HG03432 (cell line): ENCODE measurements around the gene ERI3.

ENCODE experiments used
- ATAC-seq: cut with Tn5 transposase; IDR thresholded peaks from one replicate; pipeline ENCODE4 v1.9.1; 2021; ENCODE audit warnings: mild to moderate bottlenecking, moderate library complexity; ENCODE audit not compliant: unreplicated experiment

ERI3 gene, protein sequence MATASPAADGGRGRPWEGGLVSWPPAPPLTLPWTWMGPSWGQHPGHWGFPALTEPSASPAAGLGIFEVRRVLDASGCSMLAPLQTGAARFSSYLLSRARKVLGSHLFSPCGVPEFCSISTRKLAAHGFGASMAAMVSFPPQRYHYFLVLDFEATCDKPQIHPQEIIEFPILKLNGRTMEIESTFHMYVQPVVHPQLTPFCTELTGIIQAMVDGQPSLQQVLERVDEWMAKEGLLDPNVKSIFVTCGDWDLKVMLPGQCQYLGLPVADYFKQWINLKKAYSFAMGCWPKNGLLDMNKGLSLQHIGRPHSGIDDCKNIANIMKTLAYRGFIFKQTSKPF

DNA sequence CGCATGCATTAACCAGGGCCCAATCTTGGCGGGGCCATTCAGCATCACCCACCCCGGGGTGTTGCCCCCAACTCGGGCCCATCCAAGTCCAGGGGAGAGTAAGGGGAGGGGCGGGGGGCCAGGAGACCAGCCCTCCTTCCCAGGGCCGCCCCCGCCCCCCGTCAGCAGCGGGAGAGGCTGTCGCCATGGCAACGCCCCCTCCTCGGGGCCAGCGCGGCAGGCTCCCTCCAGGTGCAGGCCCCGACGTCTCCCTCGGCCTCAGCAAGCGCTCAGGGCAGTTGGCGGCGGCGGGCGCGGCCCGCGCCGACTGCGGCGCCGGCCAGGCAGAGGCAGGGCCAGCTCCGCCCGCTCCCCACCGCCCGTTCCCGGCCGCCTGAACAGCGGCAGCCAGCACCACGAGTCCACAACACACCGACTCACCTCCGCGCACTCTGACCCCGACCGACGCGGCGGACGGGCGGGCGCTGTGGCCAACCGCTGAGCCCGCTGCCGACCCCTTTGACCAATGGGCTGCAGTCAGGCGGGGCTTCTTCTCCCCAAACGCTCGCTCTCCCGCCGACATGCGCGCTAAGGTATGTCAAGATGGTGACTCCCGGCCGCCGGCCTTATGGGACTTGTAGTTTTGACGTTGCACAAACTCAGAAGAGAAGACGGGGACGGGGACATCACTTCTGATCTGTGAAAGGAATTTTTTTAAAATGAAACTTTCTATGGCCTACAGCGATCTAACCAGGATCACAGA is at the start of gene ERI3:
ERI3 (minus strand) TSS at position 418 of the 742 bp plus-strand sequence; CDS start at position 187, 231 bp downstream.
- ATAC-seq = peak; percentile 99

DNA sequence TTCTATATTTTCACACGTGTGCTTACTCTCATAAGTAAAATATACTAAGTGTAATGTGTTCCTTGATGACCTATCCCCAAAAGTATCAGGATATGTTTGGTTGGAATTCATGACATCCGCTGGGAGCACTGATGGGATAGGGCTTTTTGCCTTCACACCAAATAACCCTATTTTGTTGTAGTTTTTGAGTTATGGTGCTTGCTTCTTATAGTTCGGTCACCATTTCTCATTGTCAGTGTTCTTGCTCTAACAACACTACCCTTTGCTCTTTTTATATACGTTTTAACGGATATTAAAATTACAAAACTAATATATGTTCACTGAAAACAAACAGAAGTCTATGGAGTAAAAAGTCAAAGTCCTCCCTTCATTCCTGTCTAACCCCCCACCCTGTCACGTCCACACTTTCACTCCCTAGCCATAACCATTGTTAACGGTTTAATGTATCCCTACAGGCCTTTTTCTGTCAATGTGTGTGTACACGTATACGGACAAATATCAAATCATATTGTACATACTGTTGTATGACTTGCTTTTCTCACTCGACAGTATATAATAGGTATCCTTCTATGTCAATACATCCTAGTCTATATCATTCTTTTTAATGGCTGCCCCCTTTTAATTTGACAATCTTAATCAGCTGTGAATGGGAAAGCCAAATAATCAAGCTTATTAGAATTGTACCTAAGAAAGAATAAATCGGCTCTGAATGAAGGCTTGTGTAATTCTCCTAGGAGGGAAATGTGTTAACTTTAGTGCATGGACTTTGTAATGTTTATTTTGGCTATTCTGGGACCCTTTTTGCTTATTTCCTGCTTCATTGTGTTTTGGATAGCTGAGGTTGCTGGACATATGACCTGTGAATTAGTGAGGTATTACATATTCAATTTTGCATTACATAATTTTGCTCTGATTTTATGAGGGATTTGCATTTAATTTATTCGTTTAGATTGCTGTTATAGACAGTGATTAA is 46.5 kb upstream of the ERI3 start:
- ATAC-seq = no peak

DNA sequence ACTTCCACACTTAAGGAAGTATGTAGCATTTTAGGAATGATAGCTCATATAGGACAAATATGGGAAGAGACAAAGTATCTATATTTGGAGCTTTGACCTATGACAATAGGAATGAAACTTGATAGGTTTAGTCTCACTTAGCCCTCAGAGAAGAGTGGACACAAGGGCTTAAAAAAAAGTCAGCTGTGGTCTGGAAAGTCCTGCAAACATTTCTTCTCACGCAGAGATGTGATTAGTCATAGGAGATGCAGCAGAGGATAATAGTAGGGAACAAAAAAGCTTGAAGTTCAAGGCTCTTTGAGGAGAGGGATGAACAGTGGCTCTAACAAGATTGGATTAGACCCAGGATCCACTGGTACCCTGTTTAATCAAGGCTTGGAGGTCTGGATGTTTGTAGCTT is 35.2 kb upstream of the ERI3 start:
- no peak for ATAC-seq

DNA sequence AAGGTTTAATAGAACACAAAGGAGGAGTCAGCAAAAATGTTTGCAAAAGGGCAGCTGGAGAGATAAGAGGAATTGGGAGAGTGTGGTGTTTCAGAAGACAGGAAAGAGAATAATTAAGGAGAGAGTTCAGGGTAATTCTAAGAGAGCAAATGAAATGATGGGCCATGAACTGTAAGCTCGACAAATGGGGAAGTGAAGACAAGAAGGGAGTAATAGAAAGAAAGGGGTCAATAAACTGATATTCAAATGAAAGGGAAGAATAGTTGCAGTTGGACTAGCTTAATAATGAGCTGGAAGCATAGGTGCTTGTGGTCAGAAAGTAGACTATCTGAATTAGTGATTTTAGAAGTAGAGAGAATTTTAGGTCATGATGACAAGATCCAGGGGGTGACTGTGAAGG is 34.4 kb upstream of the ERI3 start:
- no peak for ATAC-seq

DNA sequence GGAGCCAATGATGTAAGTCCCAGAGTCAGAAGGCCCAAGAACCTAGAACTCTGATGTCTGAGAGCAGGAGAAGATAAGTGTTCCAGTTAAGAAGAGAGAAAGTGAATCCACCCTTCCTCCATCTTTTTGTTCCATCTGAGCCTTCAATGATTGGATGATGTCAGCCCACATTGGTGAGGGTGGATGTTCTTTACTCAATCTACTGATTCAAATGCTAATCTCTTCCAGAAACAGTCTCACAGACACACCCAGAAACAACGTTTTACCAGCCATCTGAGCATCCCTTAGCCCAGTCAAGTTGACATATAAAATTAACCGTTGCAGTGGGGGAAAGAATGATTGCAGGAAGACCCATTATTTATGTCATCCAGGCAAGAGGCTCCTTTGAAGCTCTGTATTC is 33.5 kb upstream of the ERI3 start:
- ATAC-seq = no peak

DNA sequence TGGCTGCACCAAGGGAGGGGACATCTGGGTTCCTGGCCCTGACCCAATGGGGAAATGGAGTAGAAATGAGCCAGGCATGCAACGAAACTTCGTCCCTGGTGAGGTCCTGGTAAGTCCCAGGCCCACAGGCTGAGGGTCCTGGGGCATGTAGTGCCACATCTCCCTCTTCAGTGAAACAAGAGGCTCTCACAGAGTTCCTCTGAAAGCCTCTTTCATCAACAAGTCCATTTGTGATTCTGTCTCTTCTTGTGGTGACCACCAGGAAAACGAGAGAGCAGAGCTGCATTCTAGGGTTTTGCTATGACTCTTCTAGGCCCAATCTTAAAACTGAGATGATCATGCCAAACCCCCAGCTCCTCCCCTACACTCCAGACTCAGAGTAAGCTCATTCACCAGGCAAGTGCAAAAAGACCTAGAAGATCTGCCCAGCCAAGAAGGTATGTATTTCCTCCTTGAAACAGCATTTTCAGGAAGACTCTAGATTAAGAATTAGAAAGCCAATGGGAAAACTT is 25.7 kb upstream of the ERI3 start:
- no peak for ATAC-seq

DNA sequence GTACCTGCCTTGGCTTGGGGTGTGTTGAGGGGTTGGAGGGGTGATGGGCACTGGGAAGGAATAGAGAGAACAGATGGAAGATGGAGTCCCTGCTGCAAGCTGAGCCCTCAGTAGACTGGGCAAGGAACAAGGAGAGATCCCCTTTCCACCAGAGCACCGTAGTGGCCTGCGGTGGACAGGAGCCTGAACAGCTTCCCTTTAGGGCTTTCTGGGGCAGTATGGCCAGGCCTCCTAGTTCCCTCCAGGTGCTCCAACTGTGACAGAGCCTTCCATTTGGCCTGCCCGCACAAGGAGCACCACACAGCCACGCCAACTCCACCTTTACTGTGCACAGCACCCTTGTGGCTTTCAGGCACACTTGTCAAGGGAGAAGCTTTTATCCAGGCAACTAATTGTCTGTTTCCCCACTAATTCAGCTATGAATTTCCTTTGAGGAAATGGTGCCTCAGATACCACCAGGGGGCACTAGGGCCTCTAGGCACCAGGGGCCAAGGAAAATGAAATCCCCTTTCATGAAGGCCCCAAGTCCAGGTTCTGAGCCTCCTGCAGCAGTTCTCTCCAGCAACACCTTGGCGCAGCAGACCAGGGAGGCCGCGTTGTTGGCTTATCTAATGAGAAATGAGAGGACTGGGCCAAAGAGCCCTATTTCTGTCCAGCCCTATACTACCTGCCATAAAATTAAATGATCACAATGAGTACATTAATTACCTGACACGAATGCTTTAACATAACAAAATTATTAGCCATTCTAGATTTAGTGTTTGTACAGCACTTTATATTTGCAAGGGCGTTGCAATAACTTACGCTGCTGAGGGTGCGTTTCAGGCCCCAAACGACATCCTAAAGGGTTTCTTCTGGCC is 23.1 kb upstream of the ERI3 start:
- ATAC-seq = no peak

DNA sequence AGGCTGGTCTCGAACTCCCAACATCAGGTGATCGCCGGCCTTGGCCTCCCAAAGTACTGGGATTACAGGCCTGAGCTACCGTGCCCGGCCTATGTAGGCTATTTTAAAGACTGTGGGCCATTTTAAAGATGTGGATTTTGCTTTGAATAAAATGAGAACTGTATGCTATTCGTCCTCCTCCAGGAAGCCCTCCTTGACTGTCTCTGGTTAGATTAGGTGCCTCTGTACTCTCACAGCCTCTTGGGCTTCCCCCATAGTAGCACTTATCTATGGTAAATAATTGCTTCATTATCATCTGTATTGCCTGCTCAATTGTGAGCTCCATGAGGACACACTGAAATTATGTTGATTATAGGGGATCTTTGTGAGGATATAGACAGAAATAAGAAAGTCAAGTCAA is 20.5 kb upstream of the ERI3 start:
- no peak for ATAC-seq

DNA sequence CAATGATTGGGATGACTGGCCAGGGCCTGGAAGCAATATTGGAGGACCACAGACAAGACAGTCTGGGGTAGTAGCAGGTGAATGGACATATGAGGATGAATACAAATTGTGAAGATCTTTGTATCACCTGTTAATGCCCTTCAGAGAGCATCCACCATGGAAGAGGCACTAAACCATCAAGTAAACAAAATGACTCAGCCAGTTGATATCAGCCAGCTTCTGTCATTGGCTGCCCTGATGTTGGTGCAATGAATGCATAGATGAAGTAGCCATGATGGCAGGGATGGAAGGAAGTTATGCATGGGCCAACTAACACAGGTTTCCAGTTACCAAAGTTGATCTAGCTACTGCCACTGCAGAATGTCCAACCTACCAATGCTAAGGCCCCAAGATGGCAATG is 16.1 kb upstream of the ERI3 start:
- no peak for ATAC-seq

DNA sequence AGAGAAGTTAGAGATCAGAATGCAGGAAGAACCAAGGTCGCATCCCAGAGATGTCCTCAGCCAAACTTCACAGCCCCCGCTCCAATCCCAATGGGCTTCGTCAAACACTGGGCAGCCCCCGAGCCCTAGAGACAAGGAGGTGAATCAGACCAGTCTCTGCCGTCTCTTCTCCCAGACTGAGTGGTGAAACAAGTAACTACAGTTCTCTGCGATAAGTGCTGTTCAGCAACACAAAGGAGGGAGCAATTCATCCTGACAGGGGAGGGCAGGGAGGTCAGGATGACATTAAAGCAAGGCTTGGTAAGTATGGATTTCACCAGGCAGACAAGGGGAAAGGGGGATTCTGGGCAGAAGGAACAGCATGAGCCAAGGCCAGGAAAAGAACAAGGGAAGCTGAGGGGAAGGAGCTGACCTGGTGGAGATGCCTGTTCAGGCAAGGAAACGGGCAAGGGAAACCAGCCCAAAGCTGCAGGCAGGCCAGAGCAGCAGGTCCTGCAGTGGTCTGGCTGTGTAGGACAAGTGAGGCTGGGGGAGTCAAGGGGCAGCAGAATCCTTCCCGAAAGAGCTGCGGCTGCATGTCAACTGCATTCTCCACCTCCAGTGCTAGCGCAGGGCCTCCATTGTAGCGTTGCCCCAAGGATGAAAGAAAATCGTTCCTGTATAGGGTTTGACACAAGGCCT is 13.6 kb upstream of the ERI3 start:
- ATAC-seq = no peak

DNA sequence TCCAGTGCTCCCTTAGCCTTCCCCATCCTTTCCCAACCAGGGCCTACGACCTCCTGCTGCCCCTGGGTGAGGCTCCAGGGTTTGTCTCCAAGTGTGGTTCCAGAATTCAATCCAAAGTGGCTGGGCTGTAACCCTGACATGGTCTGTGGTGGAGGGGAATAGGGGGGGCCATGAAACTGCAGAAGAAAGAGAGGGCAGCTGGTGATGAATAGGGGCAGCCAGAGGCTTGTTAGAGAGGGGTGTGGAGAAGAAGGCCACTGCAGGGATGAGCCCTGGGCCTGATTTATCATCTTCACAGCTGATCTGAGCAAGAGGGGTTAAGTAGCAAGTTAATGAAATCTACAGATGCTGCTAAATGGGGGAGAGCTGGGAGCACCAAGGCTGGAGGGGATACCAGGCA is 12.9 kb upstream of the ERI3 start:
- no peak for ATAC-seq

DNA sequence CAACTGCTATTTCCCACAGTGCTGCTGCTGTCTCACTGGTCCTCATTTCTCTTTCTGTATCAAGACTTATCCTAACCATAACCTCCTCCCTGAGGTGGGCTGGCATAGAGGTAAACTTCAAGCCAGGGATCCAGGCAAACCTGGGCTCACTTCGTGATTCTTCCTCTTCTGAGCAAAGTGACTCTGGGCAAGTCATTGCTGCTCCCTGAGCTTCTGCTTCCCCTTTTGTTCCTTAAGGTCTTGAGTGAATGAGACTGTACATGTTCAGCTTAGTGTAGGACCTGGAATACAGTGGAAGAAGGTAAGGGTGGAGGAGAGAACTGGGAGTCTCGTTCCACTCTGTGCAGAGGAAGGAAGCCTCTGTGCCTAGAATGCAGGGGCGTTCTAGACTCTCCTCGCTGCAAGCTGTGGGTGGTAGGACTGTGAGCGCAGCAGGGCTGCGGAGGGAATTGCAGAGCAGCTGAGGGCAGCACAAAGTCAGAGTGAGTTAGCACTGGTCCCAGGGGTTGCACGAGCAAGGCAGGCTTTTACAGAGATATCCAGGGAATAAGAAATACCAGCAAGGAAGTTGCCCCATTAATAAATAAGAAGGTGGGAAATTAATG is 11.4 kb upstream of the ERI3 start:
- ATAC-seq = no peak

DNA sequence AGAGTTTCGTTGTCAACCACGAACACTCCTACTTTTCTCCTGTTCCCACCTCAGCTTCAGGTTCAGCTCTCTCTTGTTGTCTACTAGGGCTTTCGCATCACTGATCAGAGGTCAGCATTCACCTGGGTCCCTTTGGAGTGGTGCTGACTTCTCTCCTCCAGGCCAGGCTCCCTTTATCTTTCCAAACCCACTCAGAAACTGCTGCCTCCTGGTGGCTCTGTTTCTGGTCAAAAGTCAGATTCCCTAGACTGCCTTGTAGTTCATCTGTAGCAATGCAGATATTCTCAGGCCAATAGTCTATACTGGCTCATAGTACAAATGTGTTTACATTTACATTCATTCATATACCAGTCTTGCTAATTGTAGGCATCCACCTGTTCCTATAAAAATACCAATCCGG is 6.4 kb upstream of the ERI3 start:
- no peak for ATAC-seq

DNA sequence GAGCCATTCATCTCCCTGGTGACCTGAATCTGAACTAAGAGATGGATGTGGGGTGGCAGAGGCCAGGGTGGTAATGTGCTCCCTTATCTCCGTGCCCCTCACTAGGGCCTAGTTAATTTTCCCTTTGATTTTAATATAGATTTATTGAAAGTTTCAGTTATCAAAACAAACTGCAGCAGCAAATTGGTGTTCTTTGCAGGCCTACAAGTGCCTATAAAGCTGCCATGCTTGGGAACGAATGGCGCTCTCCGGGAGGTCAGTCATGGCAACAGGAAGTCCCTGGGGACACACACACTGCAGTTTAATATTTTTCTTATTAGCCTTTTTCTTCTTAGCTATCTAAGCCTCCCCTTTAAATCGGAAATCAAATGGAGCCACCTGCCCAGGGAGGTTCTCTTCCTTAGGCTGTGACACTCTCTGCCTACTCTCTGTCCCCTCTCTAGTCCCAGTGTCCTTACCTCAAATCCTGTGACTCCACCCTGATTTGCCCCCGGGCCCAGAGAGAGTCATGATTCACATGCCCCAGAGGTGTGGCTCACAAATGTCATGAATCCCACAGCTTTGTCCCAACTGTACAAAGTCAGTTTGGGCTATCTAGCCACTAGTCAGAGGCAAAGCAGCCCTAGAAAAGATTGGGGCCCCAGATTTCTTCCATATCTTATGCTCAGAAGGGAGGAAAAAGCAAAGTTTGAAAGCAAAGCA is 4.3 kb upstream of the ERI3 start:
- ATAC-seq = no peak

DNA sequence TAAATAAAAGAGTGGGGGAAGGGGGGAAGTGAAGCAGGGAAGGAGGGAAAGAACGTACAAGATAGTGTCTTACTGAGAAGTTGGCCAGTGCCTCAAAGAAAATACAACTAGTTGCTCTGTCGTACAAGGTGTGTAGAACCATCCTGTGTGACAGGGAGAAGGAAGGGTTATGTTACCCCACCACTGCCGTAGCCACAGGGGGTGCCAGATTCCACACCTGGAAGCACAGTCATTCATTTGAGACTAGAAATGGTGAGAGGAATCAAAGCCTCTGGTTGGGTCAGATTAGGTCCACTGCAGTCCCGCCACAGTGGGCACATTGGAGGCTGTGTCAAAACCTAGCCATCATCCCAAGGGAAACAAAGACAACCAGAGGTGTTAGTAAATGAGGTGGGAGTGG is 2.7 kb upstream of the ERI3 start:
- no peak for ATAC-seq

DNA sequence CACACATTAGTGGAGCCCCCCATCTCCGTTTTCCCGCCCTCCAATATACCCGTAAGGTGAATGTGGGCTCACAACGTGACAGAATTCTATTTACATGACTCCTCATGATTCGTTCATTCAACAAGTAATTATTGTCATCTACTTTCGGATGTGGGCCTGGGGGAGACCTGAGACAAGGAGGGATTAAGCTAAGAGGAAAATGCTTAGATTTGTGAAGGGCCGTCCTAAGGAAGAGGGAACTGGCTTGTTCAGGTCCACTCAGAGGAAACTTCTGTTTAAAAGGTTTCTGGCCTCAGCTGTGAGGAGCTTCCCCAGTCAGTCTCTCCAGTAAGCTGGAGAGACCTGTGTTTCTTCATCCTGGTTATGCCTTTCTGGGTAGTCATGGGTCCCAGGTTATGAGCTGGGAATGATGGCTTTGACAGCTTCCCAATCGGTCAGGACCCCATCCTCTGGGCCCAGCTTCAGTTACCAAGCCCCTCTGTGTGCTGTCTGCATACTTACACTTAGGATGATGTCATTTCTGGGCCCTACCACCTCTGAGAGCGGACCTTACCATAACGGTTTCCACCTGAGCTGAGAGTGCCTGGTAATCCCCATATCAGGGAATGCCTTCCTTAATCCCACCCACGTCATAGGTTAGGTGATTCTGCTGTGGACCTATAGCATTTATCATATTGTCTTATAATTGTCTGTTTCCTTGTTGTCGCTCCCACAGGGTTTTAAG is 687 bp upstream of the ERI3 start:
- no peak for ATAC-seq

DNA sequence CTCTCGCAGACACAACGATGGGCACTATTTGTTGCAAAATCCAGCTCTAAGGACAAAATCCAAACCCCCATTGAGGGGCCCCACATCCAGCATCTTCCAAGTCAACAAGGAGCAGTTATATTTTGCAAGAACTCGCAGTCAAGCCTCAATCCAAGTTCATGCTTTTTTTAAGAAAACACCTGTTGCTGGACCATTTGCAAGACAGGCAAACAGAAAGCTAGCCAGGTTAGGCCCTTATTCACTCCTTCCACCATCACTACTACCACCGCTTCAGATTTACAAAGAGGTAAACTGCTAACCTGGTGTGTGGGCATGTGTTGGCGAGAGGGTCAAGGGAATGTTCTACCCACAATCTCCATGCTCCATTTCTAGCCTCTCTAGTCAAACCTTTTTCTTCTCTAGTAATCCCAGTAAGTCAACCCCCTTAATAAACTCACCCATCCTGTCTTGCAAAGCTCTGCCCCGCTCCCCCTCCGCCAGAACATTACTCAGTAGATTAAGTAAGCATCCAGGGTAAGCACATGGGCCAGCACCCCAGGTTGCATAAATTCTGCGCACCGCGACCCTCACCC is 703 bp downstream of the ERI3 start:
- no peak for ATAC-seq

DNA sequence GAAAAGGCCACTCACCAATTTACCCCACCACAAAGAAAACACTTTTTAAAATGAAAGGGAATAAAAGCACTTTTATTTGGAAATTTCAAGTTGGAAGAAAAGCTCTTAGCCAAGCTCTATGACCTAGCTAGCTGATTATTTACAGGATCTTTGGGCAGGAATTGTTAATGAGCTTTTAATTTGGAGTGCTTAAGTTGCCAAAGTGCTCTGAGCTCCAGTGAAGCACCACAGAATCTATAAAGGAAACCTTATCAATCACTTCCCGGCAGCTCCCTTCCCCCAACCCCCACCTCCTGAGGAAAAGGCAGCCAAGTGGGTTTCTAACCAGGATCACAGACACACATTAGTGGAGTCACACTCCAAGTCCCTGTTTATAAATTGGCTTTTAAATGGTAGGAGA is 1.5 kb downstream of the ERI3 start:
- no peak for ATAC-seq
